Activated CD8-positive, alpha-beta T cell treated with anti-CD3 and anti-CD28 coated beads for 36 hours (primary cell): Measurements from ENCODE around the gene NAXE. TPM values are rescaled to one million over a fixed set of nuclear protein-coding genes. Genes with fewer than 3 reads are reported as not detected.
"Not testable (repeated sequence)": the region's sequence is repeated elsewhere in the genome, so short reads cannot be mapped to it uniquely, and the experiment has no call there.

Experiments used
- ATAC-seq: fragments of 200-7000 bp; cut with Tn5 transposase; one replicate; pipeline ENCODE4 v1.10.0; 2021; ENCODE audit warnings: mild to moderate bottlenecking, moderate library complexity
- CTCF ChIA-PET: fragments of 350-600 bp; sonication (Branson Sonifier 250); formaldehyde crosslinking; loops from one replicate; lab custom pipeline; 2021; ENCODE audit warnings: antibody characterized with exemption; lab: Charles Lee
- POLR2A ChIA-PET: fragments of 350-600 bp; sonication (Branson Sonifier 250); formaldehyde crosslinking; loops from one replicate; lab custom pipeline; 2021; ENCODE audit warnings: antibody characterized with exemption; lab: Charles Lee
- DNase-seq: peaks from one replicate; pipeline ENCODE4 v3.0.0-alpha.2; 2020
- H3K27ac Mint-ChIP-seq: one replicate; pipeline ENCODE4 v1.8.0; 2021; ENCODE audit warnings: mild to moderate bottlenecking, mixed read lengths
- H3K27me3 Mint-ChIP-seq: one replicate; pipeline ENCODE4 v1.8.0; 2021; ENCODE audit warnings: mixed read lengths
- H3K36me3 Mint-ChIP-seq: one replicate; pipeline ENCODE4 v1.8.0; 2021; ENCODE audit warnings: low read depth, mixed read lengths
- H3K4me1 Mint-ChIP-seq: one replicate; pipeline ENCODE4 v1.8.0; 2021; ENCODE audit warnings: low read depth, mixed read lengths
- H3K4me3 Mint-ChIP-seq: one replicate; pipeline ENCODE4 v1.8.0; 2021; ENCODE audit warnings: mild to moderate bottlenecking, moderate library complexity, mixed read lengths
- H3K9me3 Mint-ChIP-seq: one replicate; pipeline ENCODE4 v1.8.0; 2021; ENCODE audit warnings: mixed read lengths
- CTCF ChIP-seq: fragments of 200-600 bp; IDR thresholded peaks from one replicate; pipeline ENCODE4 v1.8.0; 2022; ENCODE audit warnings: antibody characterized with exemption, mild to moderate bottlenecking
- intact Hi-C: fragments of 100-400 bp; cut with micrococcal nuclease; formaldehyde crosslinking; loops from one replicate; pipeline ENCODE4 v1.10.0; 2022
- total RNA-seq, 2 experiments: library from RNA; stranded (reverse); gene quantifications; one replicate each; pipeline ENCODE4 v1.2.3, GENCODE V29; 2021

The NAXE gene
- total RNA-seq, 2 experiments from 2014 or later, result 65.4 to 68.6 TPM

GRCh38 chr1:156627313-156627880 lies 35.8 kb downstream of the NAXE start:
- peak; percentile 66 for TF ChIP-seq CTCF
- POLR2A ChIA-PET, result interaction anchor here (0.6 to 1.1 kb wide), 3 partner anchors 18 to 78 kb away, joined by 3 read pairs; partner anchors contain the start of gene CRABP2
- CTCF ChIA-PET, result interaction anchor here (0.6 to 12.4 kb wide), 41 partner anchors 8 to 334 kb away, joined by 3 to 273 read pairs (median 4); partner anchors contain the start of genes BCAN, CRABP2, HAPLN2 and IQGAP3
- H3K27ac Mint-ChIP-seq, result no peak overlapping the region
- H3K4me1 Mint-ChIP-seq, result peaks cover 10% of the 10 kb centered on the region
- H3K4me3 Mint-ChIP-seq, result no peak overlapping the region
- peaks cover 43% of the 10 kb centered on the region for H3K27me3 Mint-ChIP-seq
- H3K36me3 Mint-ChIP-seq, result no peaks in the 10 kb centered on the region
- H3K9me3 Mint-ChIP-seq, result no peaks in the 10 kb centered on the region
- ATAC-seq, result peak; percentile 45
- peak; percentile 60 for DNase-seq
- intact Hi-C loops, result no loop called here

DNA sequence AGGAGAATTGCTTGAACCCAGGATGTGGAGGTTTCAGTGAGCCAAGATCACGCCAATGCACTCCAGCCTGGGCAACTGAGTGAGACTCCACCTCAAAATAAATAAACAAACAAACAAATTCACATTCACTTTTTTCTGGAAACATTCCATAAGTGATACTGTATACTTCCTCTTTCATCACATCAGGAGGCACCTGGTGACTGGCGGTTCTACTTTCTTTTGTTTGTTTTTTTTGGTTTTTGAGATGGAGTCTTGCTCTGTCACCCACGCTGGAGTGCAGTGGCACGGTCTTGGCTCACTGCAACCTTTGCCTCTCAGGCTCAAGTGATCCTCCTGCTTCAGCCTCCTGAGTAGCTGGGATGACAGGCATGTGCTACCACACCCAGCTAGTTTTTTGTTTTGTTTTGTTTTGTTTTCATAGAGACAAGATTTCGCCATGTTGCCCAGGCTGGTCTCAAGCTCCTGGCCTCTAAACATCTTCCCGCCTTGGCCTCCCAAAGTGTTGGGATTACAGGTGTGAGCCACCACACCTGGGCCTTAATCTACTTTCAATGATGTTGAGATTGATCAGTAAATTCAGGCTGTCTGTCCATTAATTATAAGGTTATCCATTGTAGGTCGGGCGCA lies 38.4 kb downstream of the NAXE start:
- ChIA-PET POLR2A (interaction anchor here (1.1 kb wide), 1 partner anchor 55 kb away, joined by 3 read pairs; no protein-coding TSS in a partner anchor), CTCF (interaction anchor here (1.2 to 12.4 kb wide), 7 partner anchors 14 to 244 kb away, joined by 3 to 273 read pairs (median 4); partner anchors contain the start of genes BCAN and NES)
- no peak for TF ChIP-seq CTCF
- Mint-ChIP-seq H3K4me1 (peaks cover 6% of the 10 kb centered on the region), H3K4me3 (no peak overlapping the region), H3K27me3 (peaks cover 35% of the 10 kb centered on the region), H3K9me3 (no peaks in the 10 kb centered on the region), H3K36me3 (no peaks in the 10 kb centered on the region), H3K27ac (no peak overlapping the region)
- ATAC-seq (no peak), DNase-seq (no peak)
- intact Hi-C loops, result no loop called here

- H3K27ac Mint-ChIP-seq, H3K36me3 Mint-ChIP-seq, H3K4me3 Mint-ChIP-seq, H3K4me1 Mint-ChIP-seq, ATAC-seq, intact Hi-C loops, H3K9me3 Mint-ChIP-seq, DNase-seq: not testable (repeated sequence)
- H3K27me3 Mint-ChIP-seq, result peaks cover 30% of the 10 kb centered on the region
- ChIA-PET CTCF (interaction anchor here (1.2 to 12.4 kb wide), 6 partner anchors 17 to 95 kb away, joined by 3 to 273 read pairs (median 4); no protein-coding TSS in a partner anchor), POLR2A (interaction anchor here (1.3 kb wide), 1 partner anchor 19 kb away, joined by 4 read pairs; no protein-coding TSS in a partner anchor)
Observed at GRCh38 chr1:156631152-156631551, 39.6 kb downstream of the NAXE start.

GRCh38 chr1:156632355-156632754 lies 40.8 kb downstream of the NAXE start:
- no peak overlapping the region for H3K27ac Mint-ChIP-seq
- intact Hi-C loops, result no loop called here

More at GRCh38 chr1:156632355-156632754, 40.8 kb downstream of the NAXE start:
- ChIA-PET CTCF (interaction anchor here (2.1 to 12.4 kb wide), 2 partner anchors 26 to 57 kb away, joined by 8 to 273 read pairs; no protein-coding TSS in a partner anchor), POLR2A (interaction anchor here (0.6 to 1.0 kb wide), 2 partner anchors 26 to 115 kb away, joined by 3 to 4 read pairs; no protein-coding TSS in a partner anchor)
- no peak for TF ChIP-seq CTCF
- H3K9me3 Mint-ChIP-seq, result no peaks in the 10 kb centered on the region
- ATAC-seq, result no peak
- H3K36me3 Mint-ChIP-seq, result no peaks in the 10 kb centered on the region
- no peak for DNase-seq
- H3K4me3 Mint-ChIP-seq, result no peak overlapping the region
- H3K27me3 Mint-ChIP-seq, result peaks cover 32% of the 10 kb centered on the region
- no peaks in the 10 kb centered on the region for H3K4me1 Mint-ChIP-seq
